GM18868 (cell line): ENCODE data around the gene CHST8.

Source experiments
- ATAC-seq: cut with Tn5 transposase; IDR thresholded peaks from one replicate; pipeline ENCODE4 v1.9.1; 2021; ENCODE audit warnings: mild to moderate bottlenecking, moderate library complexity; ENCODE audit not compliant: unreplicated experiment

Gene CHST8

DNA sequence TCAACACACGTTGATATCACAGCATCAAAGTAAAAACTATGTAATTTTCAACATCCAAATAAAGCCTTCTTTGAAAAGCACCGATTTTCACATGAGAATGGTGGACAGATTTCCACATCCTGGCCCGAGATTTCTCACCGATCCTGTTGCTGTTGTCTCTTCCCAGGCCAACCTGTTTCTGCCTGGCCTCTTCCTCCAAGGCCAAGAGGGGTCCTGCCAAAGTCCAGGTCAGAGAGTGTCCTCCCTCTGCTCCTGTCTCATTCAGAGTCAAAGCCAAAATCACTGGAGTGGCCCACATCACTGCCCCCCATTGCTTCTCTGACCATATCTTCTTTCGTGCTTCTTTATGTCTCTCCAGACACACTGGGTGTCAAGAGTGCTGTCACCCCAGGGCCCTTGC is 49.5 kb downstream of the CHST8 start:
- no peak for ATAC-seq

DNA sequence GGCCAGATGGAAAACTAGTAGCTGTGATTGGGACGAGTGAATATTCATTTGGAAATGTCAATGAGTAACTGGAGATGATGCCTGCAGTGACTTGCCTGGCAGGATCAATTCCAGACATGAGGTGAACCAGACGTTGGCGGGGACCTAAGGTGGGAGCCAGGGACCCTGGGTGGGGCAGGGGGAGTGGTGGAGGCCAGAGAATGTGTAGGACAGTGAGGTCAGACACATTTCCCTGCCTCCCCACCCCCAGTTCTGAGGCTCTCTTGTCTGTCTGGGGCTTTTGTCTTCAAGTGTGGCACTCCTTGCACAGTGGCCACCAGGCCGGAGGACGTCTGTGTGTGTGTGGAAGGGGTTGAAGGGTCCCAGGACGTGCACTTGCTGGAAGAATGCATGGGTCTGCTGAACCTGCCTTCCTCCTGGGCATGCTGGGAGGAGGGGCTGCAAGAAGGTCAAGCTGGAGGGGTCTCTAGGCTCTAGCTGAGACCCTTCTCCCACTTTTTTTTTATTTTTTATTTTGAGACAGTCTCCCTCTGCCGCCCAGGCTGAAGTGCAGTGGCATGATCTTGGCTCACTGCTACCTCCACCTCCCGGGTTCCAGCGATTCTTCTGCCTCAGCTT is 51.6 kb downstream of the CHST8 start:
- ATAC-seq: no peak

DNA sequence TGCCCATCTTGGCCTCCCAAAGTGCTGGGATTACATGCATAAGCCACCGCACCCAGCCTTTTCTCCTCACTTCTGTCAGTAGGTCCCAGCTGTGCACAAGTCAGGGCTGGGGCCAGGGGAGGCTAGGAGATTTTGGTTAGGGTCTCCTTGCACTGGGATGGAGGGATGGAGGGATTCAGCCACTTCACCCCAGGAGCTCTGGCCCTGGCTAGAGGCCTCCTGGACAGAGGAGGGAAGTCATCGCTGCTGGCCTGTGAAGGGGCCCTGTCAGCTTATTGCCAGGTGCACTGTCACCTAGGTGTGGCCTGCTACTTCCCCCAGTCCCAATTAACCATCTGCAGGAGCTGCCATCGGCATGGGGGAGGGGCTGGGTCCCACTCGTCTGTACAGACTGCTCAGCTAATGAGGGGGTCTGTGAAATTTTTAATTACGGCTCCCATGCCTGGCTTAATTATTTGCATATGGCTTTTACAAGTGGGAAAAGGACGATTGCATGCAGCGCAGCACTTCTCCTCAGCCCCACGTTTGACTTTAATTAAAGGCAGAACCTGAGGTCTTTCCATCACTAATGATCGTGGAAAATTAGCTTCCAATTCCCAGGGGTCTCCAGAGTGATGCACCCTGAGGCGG is 52.4 kb downstream of the CHST8 start:
- ATAC-seq: no peak

DNA sequence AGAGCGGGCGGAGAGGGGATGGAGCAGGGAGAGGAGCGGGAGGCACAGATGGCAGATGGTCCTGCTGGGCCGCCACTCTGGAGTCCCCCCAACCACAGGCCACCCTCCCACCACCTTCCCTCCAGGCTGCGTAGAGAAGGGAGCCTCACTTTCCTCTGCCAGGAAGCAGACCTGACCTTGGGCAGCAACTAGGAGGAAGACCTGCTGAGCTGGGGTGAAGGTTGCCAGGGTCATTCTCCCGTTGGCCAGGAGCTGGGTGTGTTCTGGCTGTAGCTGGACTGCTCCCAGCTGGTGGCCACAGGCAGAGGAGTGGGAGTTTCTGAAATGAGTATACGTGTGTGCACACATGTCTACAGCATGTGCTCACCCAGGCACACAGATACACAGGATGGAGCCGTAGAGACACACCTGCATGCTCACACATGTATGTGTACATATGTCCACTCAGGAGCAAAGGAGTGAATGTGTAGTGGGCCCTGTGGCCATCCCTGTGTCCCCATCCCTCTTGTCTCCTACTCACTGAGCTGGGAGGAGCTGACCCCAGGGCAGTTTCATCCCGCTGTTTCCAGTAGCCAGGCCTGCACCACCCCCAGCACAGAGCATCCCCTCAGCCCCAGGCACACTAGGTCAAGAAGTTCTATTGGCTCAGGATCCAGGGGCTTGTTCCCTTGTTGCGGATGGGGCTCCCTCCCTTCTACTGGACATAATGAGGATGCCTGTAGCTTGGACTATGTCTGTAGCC is 53.0 kb downstream of the CHST8 start:
- no peak for ATAC-seq

DNA sequence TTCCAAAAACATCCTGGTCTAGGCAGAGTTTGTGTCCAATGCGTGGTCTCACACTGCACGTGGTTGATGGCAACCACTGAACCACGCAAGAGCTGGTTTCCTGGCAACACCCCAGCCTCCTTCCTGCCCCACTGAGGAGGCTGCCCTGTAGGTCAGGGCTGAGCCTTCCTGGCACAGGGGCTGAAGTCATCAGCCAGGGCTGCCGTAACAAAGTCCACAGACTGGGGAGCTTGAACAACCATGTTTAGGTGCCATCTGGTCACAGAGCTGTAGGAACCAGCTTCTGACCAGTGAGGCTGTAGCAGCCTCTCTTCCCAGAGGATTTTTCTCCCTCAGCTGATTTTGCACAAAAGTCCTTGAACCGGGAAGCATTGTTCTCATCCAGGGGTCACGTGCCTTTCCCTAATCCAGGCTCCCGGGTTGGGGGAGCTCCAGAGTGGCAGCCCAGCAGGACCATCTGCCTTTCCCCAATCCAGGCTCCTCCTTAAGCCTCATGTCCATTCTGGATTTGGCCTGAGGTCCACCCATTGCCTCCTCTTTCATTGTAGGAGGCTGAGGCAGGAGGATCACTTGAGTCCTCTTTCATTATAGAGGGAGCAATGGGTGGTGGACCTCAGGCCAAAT is 53.9 kb downstream of the CHST8 start:
- no peak for ATAC-seq

DNA sequence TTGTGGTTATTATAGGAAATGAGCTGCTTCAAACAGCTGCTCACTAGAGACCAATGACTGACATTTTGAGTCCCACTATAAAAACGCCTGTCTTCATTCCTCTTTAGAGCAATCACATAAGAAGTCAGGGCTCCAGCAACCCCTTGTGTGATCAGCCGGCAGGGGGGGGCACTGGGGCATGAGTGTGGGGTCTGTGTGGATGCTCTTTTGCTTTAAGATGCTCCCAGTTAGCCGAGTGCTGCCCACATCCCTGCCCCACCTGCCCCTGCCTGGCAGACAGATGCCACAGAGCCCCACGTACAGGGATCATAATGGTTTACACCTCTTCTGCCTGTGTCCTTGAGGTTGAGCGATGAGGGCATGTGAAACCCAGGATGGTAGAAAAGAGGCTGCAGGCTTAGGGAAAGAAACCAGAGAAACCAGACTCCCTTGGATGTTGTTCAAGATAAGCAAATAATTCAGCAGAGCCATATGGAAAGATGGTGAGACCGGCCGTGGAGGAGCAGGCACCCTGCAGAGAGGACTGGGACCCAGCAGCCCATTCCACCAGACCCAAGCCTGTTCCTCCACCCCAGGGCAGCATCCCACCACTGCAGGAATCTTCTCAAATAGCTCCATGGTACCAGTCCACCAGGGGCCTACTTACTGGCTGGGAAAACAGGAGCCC is 55.4 kb downstream of the CHST8 start:
- ATAC-seq: no peak

DNA sequence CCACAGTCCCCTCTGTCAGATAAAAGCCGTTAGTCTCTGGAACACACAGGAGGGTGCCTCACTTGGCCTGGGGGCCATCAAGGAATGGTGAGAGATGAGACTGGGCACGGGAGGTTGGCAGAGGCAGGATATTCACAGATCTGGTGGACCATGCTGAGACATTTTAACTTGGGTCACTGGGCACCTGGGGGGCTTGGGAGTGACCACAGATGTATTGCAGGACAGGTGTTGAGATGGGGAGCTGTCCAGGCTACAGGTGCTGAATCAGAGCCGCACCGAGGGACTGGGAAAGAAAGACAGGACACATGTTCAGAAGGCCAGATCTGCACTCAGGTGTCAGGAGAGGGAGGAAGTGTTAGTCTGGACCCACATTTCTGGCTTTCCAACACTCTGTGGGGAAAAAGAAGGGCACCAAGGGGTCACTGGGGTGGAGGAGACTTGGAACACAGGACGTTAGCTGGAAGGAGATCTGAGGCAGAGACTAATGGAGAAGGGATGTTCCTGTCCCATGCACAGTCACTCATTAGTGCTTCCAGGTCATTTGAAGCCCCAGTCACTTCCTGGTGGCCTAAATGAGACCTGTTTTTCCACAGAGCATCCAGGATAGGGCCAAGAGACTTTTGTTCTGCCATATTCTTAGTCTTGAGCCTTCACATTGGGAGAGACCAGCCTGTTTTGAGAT is 56.1 kb downstream of the CHST8 start:
- ATAC-seq: no peak

DNA sequence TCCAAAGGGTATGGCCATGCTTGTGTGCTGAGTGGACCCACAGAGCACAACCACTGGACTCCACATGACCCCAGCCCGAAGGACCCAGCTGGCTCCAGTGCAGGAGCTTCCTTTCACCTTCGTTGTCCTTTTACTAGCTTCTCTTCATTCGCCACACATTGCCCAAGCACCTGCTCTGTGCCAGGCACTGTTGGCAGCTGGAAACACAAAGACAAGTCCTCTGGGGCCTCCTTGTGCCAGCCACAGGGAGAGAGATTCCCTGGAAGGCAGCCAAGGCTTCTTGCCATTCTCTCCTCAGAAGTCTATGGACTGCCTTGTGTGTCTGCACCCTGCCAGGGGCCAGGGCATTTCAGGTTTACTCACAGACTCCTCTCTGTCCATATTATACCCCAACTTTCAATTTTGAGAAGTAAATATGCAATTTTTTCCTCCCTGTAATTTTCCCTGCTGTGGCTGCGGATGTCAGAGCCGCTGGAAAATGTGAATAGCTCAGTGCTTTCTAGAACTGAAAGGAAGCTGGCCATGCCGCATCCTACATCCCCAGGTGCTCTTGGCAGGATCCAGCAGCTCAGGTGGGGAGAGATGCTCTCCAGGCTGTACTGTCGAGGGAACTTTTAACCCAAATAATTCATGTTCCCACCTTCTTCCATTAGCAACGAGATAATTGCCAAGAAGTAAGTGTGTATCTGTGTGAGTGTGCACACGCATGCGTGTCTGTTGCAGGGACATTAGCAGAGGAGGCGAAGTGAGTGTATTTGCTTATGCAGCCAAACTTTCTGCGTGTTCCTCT is 57.2 kb downstream of the CHST8 start:
- ATAC-seq: no peak

DNA sequence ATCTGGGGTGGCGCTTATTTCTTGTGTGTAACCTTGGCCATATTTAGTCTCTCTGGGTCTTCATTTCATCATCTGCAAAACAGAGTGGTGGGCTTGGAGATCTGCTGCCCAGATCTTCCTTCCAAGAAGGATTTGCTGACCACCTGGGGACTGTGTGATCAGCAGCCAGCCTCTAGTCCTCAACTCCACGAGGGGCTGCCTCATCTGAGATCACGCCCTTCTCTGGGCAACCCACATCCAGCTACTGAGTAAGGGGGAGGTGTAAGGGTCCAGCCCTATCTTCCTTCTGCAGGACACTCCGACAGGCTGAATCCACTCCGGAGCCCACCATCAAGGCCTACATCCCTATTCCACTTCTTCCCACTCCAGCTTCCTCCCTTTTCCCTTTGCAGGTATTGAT is 57.9 kb downstream of the CHST8 start:
- no peak for ATAC-seq

DNA sequence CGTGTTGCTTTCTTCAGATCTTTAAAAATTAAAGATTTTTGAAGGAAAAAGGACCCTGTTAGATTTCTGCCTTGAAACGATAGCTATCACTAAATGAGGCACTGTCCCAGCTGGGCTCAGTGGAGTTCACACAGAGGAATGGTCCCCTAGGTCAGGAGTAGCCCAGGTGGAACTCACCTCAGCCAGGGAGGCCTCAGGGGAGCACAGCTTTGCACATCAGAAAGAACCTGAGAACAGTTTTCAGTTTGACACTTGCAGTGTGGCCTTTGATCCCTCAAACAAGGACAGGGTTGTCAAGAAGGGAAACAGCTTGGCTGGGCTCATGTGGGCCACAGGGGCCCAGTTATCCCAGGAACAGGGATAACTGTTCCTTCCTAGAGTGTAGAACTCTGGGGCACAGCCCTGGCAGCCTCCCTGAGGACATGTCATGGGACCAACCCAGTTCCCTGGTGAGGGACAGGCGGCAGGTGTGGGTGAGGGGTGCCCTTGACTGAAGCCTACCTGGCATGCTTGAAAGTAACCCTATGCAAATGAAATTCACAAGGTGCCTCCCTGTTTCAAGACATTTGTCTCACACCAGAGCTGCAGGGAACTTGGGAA is 59.4 kb downstream of the CHST8 start:
- no peak for ATAC-seq

DNA sequence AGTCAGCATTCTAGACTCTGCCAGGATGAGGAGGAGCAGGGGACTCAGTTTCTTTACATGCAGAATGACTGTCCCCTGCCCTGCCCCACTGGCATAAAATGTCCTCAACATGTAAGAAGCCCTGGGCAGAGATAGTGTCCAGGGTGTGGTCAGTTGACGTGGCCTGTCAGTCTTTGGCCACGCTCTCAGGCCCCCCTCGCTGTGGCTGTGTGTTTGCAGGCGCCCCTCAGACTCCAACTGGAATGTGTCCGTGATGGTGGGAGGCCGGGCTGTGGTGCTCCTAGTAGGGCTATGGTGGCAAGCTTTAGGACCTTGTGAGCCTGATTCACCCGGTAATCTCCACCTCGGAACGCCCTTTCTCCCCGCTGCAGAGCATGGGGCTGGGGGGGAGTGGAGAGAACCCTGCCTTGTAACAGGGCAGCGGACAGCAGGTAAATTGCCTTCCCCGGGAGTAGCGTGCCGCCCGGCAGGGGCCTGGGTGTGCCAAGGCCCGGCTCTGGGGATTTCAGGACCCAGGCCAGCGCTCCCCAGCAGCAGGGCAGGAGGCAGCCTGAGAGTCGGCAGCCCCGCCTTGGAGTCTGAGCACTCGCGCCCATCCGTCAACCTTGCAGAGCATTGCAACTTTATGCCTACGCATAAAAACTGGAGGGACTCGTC is 62.3 kb downstream of the CHST8 start:
- no peak for ATAC-seq

DNA sequence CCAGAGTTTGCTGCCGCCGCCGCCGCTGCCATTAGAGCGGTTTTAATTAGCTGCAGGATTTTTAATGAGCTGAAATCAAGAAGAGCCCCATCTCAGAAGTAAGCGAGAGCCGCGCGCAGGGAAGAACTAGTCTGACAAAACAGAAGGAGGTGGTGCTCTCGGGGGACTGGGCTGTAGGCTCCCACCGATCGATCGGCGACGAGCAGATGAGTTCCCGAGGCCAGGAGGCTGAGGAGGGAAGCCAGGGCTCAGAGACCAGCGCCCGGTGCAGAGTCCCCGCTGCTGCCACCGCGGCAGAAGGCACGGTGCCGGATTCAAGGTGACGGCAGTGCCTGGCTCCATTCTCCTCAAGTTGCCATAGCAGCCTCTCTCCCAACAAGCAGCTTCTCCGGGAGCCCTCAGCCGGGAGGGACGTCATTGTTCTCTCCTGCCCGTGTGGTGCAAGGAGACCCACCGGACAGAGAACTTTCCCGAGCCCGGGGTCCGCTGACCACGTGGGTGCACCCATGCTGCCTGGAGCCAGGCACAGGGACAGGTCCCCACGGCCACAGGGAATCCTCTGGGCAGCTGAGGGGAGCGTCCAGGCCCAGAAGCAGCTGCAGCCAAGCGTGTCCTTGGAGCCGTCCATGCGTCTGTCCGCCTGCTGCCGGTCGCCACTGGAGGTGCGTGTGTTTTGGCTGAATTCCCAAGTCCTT is 62.9 kb downstream of the CHST8 start:
- ATAC-seq: no peak

DNA sequence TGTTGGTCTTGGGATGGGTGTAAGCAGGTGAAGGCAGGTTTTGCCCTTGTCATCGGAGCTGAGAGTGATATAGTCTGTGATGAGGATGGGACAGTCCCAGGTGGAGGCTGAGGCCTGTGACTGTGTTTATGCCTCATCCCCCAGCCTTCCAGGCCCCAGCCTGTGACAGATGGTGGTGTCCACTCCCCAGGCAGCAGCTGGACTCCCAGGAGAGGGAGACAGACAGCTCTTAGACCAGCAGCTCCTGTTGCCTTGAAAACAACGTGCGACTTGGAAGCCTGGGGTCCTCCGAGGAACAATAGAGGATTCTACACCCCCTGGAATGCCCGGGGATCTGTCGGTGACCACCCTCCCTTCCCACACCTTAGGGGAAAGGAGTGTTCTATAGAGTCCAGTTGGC is 63.8 kb downstream of the CHST8 start:
- ATAC-seq: no peak

DNA sequence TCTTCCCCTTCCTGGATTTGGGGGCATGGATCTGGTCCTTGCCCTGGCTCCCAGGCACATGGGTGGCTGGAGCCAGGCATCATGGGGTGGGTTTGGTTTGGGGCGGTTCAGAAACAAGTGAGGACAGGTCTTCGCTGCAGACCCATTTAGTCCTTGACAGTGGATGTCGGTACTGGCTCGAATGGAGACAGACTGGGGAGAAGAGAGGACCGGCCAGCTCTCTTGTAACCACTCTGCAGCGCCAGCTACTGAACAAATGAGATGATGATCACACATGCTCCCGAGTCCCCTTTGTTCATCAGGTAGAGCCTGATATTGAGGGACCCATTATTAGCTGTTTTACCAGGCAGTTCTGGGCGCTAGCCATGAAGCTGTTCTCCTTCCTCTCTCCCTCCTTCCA is 64.5 kb downstream of the CHST8 start:
- ATAC-seq: no peak

DNA sequence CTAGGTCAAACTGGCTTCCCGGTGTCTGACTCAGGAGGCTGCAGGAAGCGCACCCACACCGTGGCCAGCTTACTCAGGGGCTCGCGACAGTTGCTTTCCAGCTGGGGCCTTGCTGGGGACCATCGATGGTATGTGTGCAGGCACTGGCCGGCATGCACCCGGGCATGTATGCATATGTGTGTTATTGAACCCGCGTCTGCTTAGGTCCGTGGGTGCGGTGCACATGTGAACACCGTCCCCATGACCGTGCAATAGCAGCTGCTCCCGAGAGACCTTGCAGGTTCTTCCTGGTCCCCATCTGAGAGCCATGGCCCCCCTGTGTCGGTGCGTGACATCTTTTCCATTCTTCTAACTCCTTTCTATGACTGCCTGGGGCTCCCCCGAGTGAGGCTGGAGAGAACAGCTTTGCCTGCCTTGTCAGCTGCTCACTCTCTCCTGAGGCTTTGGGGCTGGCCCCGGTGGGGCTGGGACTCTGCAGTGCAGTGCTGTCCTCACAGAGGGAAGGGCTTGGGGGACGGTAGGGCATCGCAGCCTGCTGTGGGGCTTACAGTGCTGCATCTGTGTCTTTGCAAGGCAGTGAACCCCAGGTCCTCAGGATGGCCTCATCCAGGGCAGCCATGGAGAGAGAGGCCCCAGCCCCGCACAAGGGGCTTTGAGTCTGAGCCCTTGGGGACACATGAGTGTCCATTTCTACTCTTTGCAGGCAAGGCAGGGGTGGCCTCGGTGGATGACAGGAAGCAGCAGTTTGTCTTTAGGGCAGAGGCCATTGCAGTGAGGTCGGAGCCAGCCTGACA is 65.1 kb downstream of the CHST8 start:
- no peak for ATAC-seq

DNA sequence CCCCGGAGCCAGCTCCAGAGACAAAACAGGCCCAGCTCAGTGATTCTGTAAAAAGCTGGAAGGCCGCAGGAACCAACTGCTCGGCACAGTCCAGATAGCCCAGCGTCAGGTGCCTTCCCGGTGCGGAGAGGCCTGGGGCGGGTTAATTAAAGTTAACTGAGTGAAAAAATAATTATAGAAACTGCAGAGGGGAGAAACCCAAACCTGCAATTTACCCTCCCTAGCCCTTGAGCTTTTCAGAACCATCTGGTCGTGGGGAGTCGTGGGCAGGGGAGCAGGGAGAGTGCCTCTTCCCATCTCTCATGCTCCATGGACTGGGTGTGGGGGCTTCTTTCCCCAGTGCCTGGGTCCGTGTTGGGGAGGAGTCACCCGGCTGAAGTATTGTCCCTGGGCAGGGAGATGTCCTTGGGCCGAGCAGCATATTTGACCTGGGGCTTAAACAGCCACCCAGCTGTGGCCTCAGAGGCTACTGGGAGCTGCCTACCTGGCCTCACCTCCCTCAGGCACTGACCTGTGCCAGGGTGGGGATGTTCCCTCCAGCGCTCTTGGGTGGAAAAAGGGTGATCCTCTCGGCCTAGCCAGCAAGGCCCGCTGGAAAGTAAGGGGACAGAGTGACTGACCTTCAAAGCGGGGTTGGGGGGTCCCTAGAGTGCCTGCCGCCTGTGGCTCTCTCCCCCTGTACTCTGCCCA is 65.9 kb downstream of the CHST8 start:
- no peak for ATAC-seq
